HG03521 (cell line): ENCODE data around the gene WDR88.
"Not testable (repeated sequence)": the region's sequence is repeated elsewhere in the genome, so short reads cannot be mapped to it uniquely, and the experiment has no call there.

ENCODE experiments used
- ATAC-seq: cut with Tn5 transposase; IDR thresholded peaks from one replicate; pipeline ENCODE4 v1.9.1; 2021; ENCODE audit warnings: mild to moderate bottlenecking, moderate library complexity; ENCODE audit not compliant: unreplicated experiment

WDR88 gene

GRCh38 chr19:33168528-33168927, 36.6 kb downstream of the WDR88 start:
- no peak for ATAC-seq

GRCh38 chr19:33171222-33171795, 39.4 kb downstream of the WDR88 start:
- no peak for ATAC-seq

GRCh38 chr19:33171916-33172359, 40.0 kb downstream of the WDR88 start:
- no peak for ATAC-seq

GRCh38 chr19:33174186-33174585, 42.3 kb downstream of the WDR88 start:
- ATAC-seq = no peak

GRCh38 chr19:33175156-33175782, 43.4 kb downstream of the WDR88 start:
- ATAC-seq = no peak

- ATAC-seq = no peak
These were observed 44.2 kb downstream of the WDR88 start for GRCh38 chr19:33175886-33176669.

- ATAC-seq = peak; percentile 79
These were observed 44.9 kb downstream of the WDR88 start for GRCh38 chr19:33176670-33177416.

GRCh38 chr19:33177417-33177979, 45.6 kb downstream of the WDR88 start:
- ATAC-seq = no peak

- no peak for ATAC-seq
These were observed 54.7 kb downstream of the WDR88 start for GRCh38 chr19:33186431-33187182.

GRCh38 chr19:33187183-33187540, 55.2 kb downstream of the WDR88 start:
- ATAC-seq = no peak

GRCh38 chr19:33189453-33189852, 57.5 kb downstream of the WDR88 start:
- no peak for ATAC-seq

GRCh38 chr19:33191092-33191491, 59.2 kb downstream of the WDR88 start:
- ATAC-seq = not testable (repeated sequence)

GRCh38 chr19:33191501-33191900, 59.6 kb downstream of the WDR88 start:
- ATAC-seq = no peak

GRCh38 chr19:33192010-33192409, 60.1 kb downstream of the WDR88 start:
- ATAC-seq = no peak

- no peak for ATAC-seq
These were observed 61.5 kb downstream of the WDR88 start for GRCh38 chr19:33193269-33193864.

- ATAC-seq = no peak
These were observed 62.0 kb downstream of the WDR88 start, which contains the start of gene LRP3 for GRCh38 chr19:33193865-33194362. Gene LRP3 (plus strand): TSS chr19:33194330. CDS start chr19:33194786, 456 bp downstream.

- no peak for ATAC-seq
These were observed 62.6 kb downstream of the WDR88 start for GRCh38 chr19:33194532-33194885.

GRCh38 chr19:33194886-33195644, 63.2 kb downstream of the WDR88 start:
- no peak for ATAC-seq
